Cardiac fibroblast (primary cell): ENCODE measurements around the gene ABCC4.
A peak's percentile ranks its signal among the peaks of the same experiment; 100 is the strongest.

Experiments used
- DNase-seq, 2 donors: peaks; one replicate each; pipeline versions ENCODE4 v3.0.0 to v3.0.0-alpha.2; 2010; ENCODE audit warnings: low read depth in 2 of 2
- H3K4me3 ChIP-seq, 2 donors: replicated peaks in 1 of 2; 1 replicate in 1 of 2; 2 replicates in 1 of 2; pipeline ENCODE4 v1.5.1; 2011; ENCODE audit warnings: low read depth in 2 of 2, low read length in 2 of 2, mild to moderate bottlenecking in 2 of 2, moderate library complexity in 1 of 2
- CTCF ChIP-seq: IDR thresholded peaks from one replicate; pipeline ENCODE4 v1.5.1; 2011; ENCODE audit warnings: low read depth, mild to moderate bottlenecking, low read length, inconsistent platforms

Gene ABCC4

GRCh38 chr13:95188128-95188527 lies 113.1 kb downstream of the ABCC4 start:
- TF ChIP-seq CTCF = no peak
- peak in 1 of 2 donors; percentile 20 for DNase-seq
- no peak overlapping the region for H3K4me3 ChIP-seq

- H3K4me3 ChIP-seq = no peak overlapping the region
- no peak for TF ChIP-seq CTCF
- DNase-seq = peak in 1 of 2 donors; percentile 4
Measured at GRCh38 chr13:95185851-95186250, 115.4 kb downstream of the ABCC4 start.

DNA sequence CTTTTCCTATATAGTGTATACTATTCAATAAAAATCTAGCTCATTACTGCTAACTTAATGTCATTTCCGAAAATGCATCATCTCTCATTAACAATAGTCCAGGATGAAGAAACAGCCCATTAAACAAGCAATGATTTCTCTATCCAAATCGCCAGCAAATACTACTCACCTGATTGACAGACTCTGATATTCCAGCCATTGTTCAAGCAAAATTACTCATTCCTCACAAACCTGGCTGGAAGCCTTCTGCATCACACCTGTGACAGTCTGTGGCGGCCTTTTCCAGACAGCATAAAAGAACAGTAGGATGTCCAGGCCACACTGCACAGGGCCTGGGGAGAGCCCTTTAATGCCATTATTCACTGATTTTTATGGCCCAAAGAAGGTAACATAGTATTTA lies 115.9 kb downstream of the ABCC4 start:
- DNase-seq = no peak
- TF ChIP-seq CTCF = no peak
- no peak overlapping the region for H3K4me3 ChIP-seq

DNA sequence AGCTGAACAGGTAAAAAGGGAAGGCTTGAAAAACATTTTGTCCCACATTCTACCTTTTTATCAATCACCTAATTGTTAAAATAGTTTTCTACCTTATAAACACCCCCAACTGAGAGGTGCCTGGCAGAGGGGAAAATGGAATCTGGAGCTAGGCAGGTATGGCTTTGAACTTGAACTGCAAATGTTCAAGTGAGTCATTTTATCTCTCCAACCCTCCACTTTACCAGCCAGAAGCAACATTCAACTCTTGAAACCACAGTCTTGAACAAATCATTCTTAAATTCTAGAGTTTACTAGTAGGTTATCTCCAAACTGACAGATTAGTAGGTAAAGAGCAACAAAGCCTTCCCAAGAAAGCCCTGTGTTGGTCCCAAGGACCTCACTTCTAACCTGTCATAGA lies 116.9 kb downstream of the ABCC4 start:
- DNase-seq = no peak
- H3K4me3 ChIP-seq = no peak overlapping the region
- TF ChIP-seq CTCF = no peak

- H3K4me3 ChIP-seq = no peak overlapping the region
- TF ChIP-seq CTCF = no peak
- no peak for DNase-seq
Measured at GRCh38 chr13:95182570-95183265, 118.5 kb downstream of the ABCC4 start.

GRCh38 chr13:95181586-95181985 lies 119.7 kb downstream of the ABCC4 start:
- no peak overlapping the region for H3K4me3 ChIP-seq
- TF ChIP-seq CTCF = no peak
- no peak for DNase-seq
